Measurements from ENCODE around the gene LRRC32.

DNA sequence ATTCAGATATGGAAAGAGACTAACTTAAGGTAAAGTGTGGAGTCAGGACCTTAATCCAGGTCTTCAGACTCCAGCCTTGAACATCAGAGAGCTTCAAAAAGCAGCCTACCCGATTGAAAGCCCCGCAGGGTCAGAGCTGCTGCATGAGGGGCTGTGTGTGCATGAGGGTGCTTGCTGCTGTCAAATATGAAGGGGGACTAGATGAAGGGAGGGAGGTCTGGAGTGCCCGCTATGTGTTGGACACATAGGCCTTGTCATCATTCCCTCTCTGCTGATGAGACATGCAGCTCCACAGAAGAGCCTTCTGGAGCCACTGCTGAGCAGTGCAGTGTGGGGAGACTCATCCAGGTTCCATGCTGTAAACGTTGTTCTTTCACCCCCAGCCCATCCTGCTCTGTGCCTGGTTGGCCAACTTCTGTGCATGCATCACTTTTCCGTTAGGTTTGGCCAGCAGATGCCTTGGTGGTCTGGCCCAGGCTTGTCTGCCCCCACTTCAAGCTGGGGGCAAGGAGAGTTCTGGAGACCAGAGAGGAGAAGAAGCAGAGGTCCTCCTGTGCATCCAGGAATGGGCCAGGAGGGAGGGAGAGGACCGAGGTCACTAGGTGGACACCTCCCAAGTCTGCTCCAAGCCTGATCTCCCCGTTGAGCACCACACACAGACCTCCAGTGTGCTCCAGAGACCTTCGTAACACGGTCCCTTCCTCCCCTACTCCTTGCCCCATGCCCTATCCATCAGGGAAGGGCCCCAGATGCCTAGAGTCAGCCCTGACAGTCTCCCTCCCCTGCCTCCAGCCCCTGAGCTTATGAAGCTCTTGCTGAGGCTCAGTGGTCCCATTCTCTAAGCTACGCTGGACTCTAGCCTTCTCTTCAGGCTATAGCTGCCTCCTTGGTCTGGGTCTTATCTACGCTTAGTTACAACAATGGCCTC lies 32.0 kb downstream of the LRRC32 start:
- TF ChIP-seq POLR2A (IDR thresholded peaks at IDR 0.05; ENCODE audit: low read length), result no peak
- TF ChIP-seq, protein P1, sequence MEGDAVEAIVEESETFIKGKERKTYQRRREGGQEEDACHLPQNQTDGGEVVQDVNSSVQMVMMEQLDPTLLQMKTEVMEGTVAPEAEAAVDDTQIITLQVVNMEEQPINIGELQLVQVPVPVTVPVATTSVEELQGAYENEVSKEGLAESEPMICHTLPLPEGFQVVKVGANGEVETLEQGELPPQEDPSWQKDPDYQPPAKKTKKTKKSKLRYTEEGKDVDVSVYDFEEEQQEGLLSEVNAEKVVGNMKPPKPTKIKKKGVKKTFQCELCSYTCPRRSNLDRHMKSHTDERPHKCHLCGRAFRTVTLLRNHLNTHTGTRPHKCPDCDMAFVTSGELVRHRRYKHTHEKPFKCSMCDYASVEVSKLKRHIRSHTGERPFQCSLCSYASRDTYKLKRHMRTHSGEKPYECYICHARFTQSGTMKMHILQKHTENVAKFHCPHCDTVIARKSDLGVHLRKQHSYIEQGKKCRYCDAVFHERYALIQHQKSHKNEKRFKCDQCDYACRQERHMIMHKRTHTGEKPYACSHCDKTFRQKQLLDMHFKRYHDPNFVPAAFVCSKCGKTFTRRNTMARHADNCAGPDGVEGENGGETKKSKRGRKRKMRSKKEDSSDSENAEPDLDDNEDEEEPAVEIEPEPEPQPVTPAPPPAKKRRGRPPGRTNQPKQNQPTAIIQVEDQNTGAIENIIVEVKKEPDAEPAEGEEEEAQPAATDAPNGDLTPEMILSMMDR (IDR thresholded peaks at IDR 0.05), result no peak
- no peak for TF ChIP-seq JUN (IDR thresholded peaks at IDR 0.05)
- no peak for TF ChIP-seq MAZ (IDR thresholded peaks at IDR 0.05; ENCODE audit: borderline replicate concordance, low read depth, low read length)

All from A549 (cell line).